Measurements from ENCODE around the gene ANKRD44.

Gene ANKRD44

GRCh38 chr2:197248623-197249022 is 62.0 kb downstream of the ANKRD44 start:
- no peak for TF ChIP-seq CTCF (IDR thresholded peaks at IDR 0.05)
- H3K27ac ChIP-seq, result no peak overlapping the region
- no peak overlapping the region for H3K4me3 ChIP-seq
- no peak for DNase-seq (ENCODE audit: low spot score)

- no peak for TF ChIP-seq CTCF (IDR thresholded peaks at IDR 0.05)
- H3K27ac ChIP-seq, result no peak overlapping the region
- H3K4me3 ChIP-seq, result no peak overlapping the region
- no peak for DNase-seq (ENCODE audit: low spot score)
These were observed 62.6 kb downstream of the ANKRD44 start for GRCh38 chr2:197248001-197248401.

- DNase-seq (ENCODE audit: low spot score), result no peak
- no peak for TF ChIP-seq CTCF (IDR thresholded peaks at IDR 0.05)
- Histone ChIP-seq H3K4me3 (no peak overlapping the region), H3K27ac (no peak overlapping the region)
These were observed 63.5 kb downstream of the ANKRD44 start for GRCh38 chr2:197247083-197247482.

- DNase-seq (ENCODE audit: low spot score), result no peak
- no peak for TF ChIP-seq CTCF (IDR thresholded peaks at IDR 0.05)
- no peak overlapping the region for H3K27ac ChIP-seq
- no peak overlapping the region for H3K4me3 ChIP-seq
These were observed 64.5 kb downstream of the ANKRD44 start for GRCh38 chr2:197245829-197246804.

- TF ChIP-seq CTCF (IDR thresholded peaks at IDR 0.05), result no peak
- no peak for DNase-seq (ENCODE audit: low spot score)
- Histone ChIP-seq H3K27ac (no peak overlapping the region), H3K4me3 (no peak overlapping the region)
These were observed 66.2 kb downstream of the ANKRD44 start for GRCh38 chr2:197244349-197244748.

GRCh38 chr2:197242719-197243118 is 67.9 kb downstream of the ANKRD44 start:
- no peak for DNase-seq (ENCODE audit: low spot score)
- Histone ChIP-seq H3K4me3 (no peak overlapping the region), H3K27ac (no peak overlapping the region)
- TF ChIP-seq CTCF (IDR thresholded peaks at IDR 0.05), result no peak

GRCh38 chr2:197241596-197241995 is 69.0 kb downstream of the ANKRD44 start:
- no peak for DNase-seq (ENCODE audit: low spot score)
- no peak for TF ChIP-seq CTCF (IDR thresholded peaks at IDR 0.05)
- H3K27ac ChIP-seq, result no peak overlapping the region
- H3K4me3 ChIP-seq, result no peak overlapping the region

Data from coronary artery (tissue), 2 donors.